Fibroblast of lung (primary cell): ENCODE measurements around the gene B3GNT2.

ENCODE experiments used
- CTCF ChIP-seq, 2 donors: IDR thresholded peaks in 1 of 2; conservative IDR thresholded peaks in 1 of 2; 1 replicate in 1 of 2; 2 replicates in 1 of 2; pipeline ENCODE4 v1.5.1; 2011 to 2012; ENCODE audit warnings: low read length in 2 of 2, control low read depth in 1 of 2, inconsistent platforms in 1 of 2, low read depth in 1 of 2, mild to moderate bottlenecking in 1 of 2
- EZH2 ChIP-seq: IDR thresholded peaks from 2 replicates; pipeline ENCODE4 v1.5.1; 2012; ENCODE audit warnings: low read length, control low read depth, mild to moderate bottlenecking; ENCODE audit errors: missing control alignments

DNA sequence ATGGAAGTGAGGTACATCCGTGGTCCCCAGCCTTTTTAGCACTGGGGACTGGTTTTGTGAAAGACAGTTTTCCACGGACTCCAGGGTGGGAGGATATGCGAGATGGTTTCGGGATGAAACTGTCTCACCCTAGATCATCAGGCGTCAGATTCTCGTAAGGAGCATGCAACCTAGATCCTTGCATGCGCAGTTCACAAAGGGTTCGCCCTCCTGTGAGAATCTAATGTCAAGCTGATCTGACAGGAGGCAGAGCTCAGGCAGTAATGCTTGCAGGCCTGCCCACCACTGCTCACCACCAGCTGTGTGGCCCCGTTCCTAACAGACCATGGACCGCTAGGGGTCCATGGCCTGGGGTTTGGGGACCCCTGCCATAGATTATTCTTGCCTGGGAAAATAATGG, 11.6 kb downstream of the B3GNT2 start:
- TF ChIP-seq CTCF (conservative IDR thresholded peaks at IDR 0.05 in 1 of 2, IDR thresholded peaks at IDR 0.05 in 1 of 2; ENCODE audit: low read depth in 1 of 2, low read length in 2 of 2) = no peak
- TF ChIP-seq EZH2 = no peak
